Naive thymus-derived CD8-positive, alpha-beta T cell (primary cell): Measurements from ENCODE around the gene LHPP. TPM values are rescaled to one million over a fixed set of nuclear protein-coding genes. Genes with fewer than 3 reads are reported as not detected.

Source experiments
- ATAC-seq, 2 donors: fragments of 150-1000 bp; cut with Tn5 transposase in 1 of 2; sonication (Bioruptor Pico), chemical (Tn5 transposase) in 1 of 2; 1 replicate in 1 of 2; 2 replicates in 1 of 2; pipeline ENCODE4 v1.10.0; 2021; ENCODE audit warnings: mild to moderate bottlenecking in 2 of 2, moderate library complexity in 2 of 2
- POLR2A ChIA-PET: fragments of 350-600 bp; sonication (Branson Sonifier 250); formaldehyde crosslinking; loops from one replicate; lab custom pipeline; 2021; ENCODE audit warnings: antibody characterized with exemption; lab: Charles Lee
- DNase-seq, 10 donors: peaks; one replicate each; pipeline versions ENCODE4 v3.0.0 to v3.0.0-alpha.2; 2020 to 2022
- H3K27ac Mint-ChIP-seq, 10 donors: one replicate each; pipeline ENCODE4 v1.8.0; 2020 to 2022; ENCODE audit warnings: mild to moderate bottlenecking in 10 of 10, mixed read lengths in 10 of 10, moderate library complexity in 4 of 10, inconsistent platforms in 1 of 10
- H3K27me3 Mint-ChIP-seq, 5 donors: one replicate each; pipeline ENCODE4 v1.8.0; 2021 to 2022; ENCODE audit warnings: mixed read lengths in 5 of 5
- H3K36me3 Mint-ChIP-seq, 3 donors: one replicate each; pipeline ENCODE4 v1.8.0; 2020 to 2022; ENCODE audit warnings: mixed read lengths in 3 of 3, mild to moderate bottlenecking in 2 of 3, inconsistent platforms in 1 of 3
- H3K4me1 Mint-ChIP-seq, 4 donors: one replicate each; pipeline ENCODE4 v1.8.0; 2021 to 2022; ENCODE audit warnings: mixed read lengths in 4 of 4
- H3K4me3 Mint-ChIP-seq, 10 donors: one replicate each; pipeline ENCODE4 v1.8.0; 2020 to 2022; ENCODE audit warnings: mild to moderate bottlenecking in 10 of 10, mixed read lengths in 10 of 10, moderate library complexity in 6 of 10, inconsistent platforms in 1 of 10
- H3K9me3 Mint-ChIP-seq, 9 donors: one replicate each; pipeline ENCODE4 v1.8.0; 2020 to 2022; ENCODE audit warnings: mixed read lengths in 9 of 9, mild to moderate bottlenecking in 3 of 9, inconsistent platforms in 1 of 9, moderate library complexity in 1 of 9
- polyA plus RNA-seq, 3 donors: library from polyadenylated mRNA; unstranded; fragments of 300-500 nt; fragmentation: Illumina TruSeq; gene quantifications; one replicate each; pipeline ENCODE4 v1.2.3, GENCODE V29; 2021
- total RNA-seq, 8 experiments: library from RNA in 2 of 8; stranded (reverse) in 2 of 8; gene quantifications; one replicate each; pipeline ENCODE4 v1.2.3 and lab custom pipeline; 2021 to 2026

The LHPP gene
- total and polyA plus RNA-seq, 5 experiments from 2014 or later, result 18.1 to 27.4 (median 23.3) TPM

DNA sequence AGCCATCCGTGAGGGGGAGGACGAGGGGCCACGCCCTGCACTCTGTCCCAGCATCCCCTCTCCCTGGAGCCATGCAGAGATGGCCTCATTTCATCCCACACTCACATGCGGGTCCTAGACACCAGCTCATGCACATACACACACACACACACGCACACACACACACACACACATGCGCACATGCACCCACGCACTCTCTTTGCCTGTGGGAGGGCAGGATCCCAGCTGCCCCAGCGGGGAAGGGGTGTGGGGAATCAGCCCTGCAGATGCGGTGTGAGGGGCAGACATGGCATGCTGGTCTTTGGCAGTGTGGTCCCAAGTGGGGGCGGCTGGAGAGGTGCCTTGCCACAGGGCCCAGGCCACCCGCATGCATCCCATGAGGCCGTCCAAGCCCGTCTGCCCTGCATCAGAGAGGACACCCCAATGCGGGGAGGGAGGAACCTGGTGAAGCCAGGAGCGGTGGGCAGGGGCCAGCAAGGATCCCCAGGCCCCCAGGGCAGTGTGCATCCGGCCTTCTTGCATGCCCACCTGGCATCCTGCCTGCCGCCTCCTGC is 68.1 kb downstream of the LHPP start:
- no peaks in the 10 kb centered on the region for H3K9me3 Mint-ChIP-seq
- no peaks in the 10 kb centered on the region for H3K36me3 Mint-ChIP-seq
- no peaks in the 10 kb centered on the region for H3K27me3 Mint-ChIP-seq
- H3K4me3 Mint-ChIP-seq, result no peak overlapping the region
- peak overlapping the region in 2 of 10 donors; percentile 12 to 19 for H3K27ac Mint-ChIP-seq
- peaks cover 4 to 26% (median 13%) of the 10 kb centered on the region in 4 donors for H3K4me1 Mint-ChIP-seq
- ATAC-seq (peak in 1 of 2 donors; percentile 3), DNase-seq (no peak)
- POLR2A ChIA-PET, result interaction anchor here (0.7 to 1.5 kb wide), 4 partner anchors 188 to 262 kb away, joined by 3 to 6 read pairs (median 4); partner anchors contain the start of gene EEF1AKMT2

DNA sequence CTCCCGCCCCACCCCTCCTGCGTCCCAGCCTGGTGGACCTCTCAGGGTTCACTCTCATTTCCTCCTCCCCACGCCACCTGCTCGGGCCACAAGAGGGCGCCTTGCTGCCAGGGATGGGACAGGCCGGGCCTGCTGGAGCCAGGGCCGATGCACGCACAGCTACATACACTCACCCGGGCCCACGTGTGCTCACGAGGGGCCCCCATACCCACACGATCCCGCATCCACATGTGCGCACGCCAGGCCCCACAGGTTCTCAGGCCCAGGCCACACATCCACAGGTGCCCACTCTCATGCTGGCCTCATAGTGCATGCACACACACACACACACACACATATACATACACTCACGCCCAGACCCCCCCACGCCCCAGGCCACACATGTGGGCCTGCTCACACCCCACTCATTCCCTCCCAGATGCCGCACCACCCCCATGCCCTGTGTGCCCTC is 68.6 kb downstream of the LHPP start:
- Mint-ChIP-seq H3K27ac (peak overlapping the region in 4 of 10 donors; percentile 12 to 70 (median 59)), H3K4me1 (peaks cover 4 to 31% (median 15%) of the 10 kb centered on the region in 4 donors), H3K27me3 (no peaks in the 10 kb centered on the region), H3K4me3 (peak overlapping the region in 3 of 10 donors; percentile 4 to 48 (median 6)), H3K9me3 (no peaks in the 10 kb centered on the region), H3K36me3 (no peaks in the 10 kb centered on the region)
- POLR2A ChIA-PET, result interaction anchor here (0.7 to 1.5 kb wide), 4 partner anchors 188 to 261 kb away, joined by 3 to 6 read pairs (median 4); partner anchors contain the start of gene EEF1AKMT2
- ATAC-seq, result peak; percentile 97 to 98
- peak; percentile 70 to 92 (median 82) for DNase-seq

DNA sequence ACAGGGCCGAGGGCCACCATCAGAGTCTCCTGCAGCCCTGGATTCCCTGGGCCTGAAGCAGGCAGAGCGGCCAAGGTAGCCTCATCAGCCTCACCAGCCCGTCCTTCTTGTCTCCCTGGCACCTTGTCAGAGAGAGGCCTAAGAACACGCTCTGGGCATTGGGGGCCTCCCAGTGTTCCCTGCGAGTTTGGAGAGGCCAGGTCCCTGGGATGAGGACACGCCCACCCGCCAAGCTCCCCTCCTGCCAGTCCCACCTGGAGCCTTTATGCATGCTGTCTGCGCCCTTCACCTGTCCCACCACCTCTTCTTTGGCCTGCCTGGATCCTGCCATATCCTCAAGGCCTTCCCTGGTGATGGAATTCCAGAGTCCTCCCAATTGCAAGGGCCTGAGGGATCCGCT is 69.2 kb downstream of the LHPP start:
- Mint-ChIP-seq H3K4me1 (peaks cover 4 to 37% (median 15%) of the 10 kb centered on the region in 4 donors), H3K4me3 (no peak overlapping the region), H3K9me3 (no peaks in the 10 kb centered on the region), H3K27ac (no peak overlapping the region), H3K36me3 (no peaks in the 10 kb centered on the region), H3K27me3 (no peaks in the 10 kb centered on the region)
- POLR2A ChIA-PET, result interaction anchor here (0.7 to 1.5 kb wide), 4 partner anchors 187 to 261 kb away, joined by 3 to 6 read pairs (median 4); partner anchors contain the start of gene EEF1AKMT2
- ATAC-seq (no peak), DNase-seq (no peak)

DNA sequence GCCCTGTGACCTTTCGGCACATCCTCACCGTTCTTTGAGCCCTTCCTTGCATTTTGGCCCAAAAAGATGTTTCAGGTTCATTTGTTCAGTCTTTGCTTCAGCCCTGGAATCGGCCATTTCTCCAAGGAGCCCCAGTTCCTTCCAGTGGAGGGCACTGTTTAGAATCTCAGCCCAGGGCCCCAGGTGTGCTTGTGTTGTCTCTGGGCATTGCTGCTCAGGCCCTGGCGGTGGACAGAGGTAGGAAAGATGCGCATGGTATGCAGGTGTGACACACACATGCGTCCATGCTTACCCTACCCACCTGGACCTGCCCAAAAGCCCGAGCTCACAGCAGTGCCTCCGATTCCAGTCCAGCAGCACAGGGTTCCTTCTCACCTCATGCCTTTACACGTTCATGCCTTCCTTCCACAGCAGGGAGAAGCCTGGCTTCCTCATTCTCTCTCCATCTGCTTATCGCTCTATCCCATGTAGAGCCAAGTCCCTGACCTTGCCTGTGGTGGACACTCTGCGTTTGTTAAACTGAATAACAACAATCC is 70.6 kb downstream of the LHPP start:
- H3K27me3 Mint-ChIP-seq, result no peaks in the 10 kb centered on the region
- no peak overlapping the region for H3K4me3 Mint-ChIP-seq
- DNase-seq, result no peak
- H3K36me3 Mint-ChIP-seq, result peaks cover 0 to 2% (median 0%) of the 10 kb centered on the region in 3 donors
- H3K9me3 Mint-ChIP-seq, result no peaks in the 10 kb centered on the region
- H3K4me1 Mint-ChIP-seq, result peaks cover 4 to 39% (median 15%) of the 10 kb centered on the region in 4 donors
- no peak overlapping the region for H3K27ac Mint-ChIP-seq
- POLR2A ChIA-PET, result interaction anchor here (1.0 kb wide), 1 partner anchor 115 kb away, joined by 3 read pairs; no protein-coding TSS in a partner anchor
- ATAC-seq, result no peak

DNA sequence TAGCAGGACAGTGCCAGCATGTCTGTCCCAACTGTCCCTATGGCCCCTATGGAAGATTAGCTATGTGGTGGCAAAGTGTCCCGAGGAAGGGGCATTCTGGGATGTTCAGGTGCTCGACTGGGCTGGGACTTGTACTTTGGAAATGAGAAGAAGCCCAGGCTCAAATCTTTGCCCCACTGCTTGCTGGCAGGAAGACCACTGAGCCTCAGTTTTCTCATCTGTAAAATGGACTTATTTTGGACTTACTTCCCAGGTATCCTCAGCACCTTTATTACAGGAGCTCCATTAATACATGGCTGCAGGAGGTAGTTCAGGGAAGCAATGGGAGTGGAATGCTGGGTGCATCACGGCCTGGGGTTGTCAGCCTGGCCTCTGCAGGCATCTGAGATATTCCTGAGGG is 71.2 kb downstream of the LHPP start:
- Mint-ChIP-seq H3K36me3 (peaks cover 0 to 3% (median 0%) of the 10 kb centered on the region in 3 donors), H3K27ac (no peak overlapping the region), H3K4me3 (no peak overlapping the region), H3K9me3 (no peaks in the 10 kb centered on the region), H3K27me3 (no peaks in the 10 kb centered on the region), H3K4me1 (peaks cover 4 to 39% (median 15%) of the 10 kb centered on the region in 4 donors)
- ATAC-seq (no peak), DNase-seq (no peak)
- POLR2A ChIA-PET, result interaction anchor here (1.0 kb wide), 1 partner anchor 115 kb away, joined by 3 read pairs; no protein-coding TSS in a partner anchor

DNA sequence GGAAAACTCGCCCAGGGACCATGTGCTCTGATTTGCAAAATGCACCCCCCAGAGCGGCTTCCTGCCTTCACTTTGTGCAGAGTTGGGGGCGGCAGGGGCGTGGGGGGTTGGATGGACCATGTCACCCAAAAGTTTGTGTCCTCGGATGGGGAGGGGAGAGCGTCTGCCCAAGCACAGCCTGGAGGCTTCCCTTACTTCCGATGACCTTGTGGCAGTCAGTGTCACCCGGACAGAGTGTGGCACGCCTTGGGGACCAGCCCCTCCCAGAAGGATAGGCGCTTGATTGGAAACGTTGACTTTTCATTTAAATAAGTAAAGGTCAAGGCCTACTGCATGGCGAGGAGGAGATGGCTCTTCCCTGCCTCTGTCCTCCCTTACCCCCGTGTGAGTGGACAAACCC is 71.6 kb downstream of the LHPP start:
- ATAC-seq (no peak), DNase-seq (no peak)
- H3K9me3 Mint-ChIP-seq, result no peaks in the 10 kb centered on the region
- peaks cover 4 to 39% (median 15%) of the 10 kb centered on the region in 4 donors for H3K4me1 Mint-ChIP-seq
- POLR2A ChIA-PET, result interaction anchor here (1.0 kb wide), 1 partner anchor 114 kb away, joined by 3 read pairs; no protein-coding TSS in a partner anchor
- peaks cover 0 to 3% (median 0%) of the 10 kb centered on the region in 3 donors for H3K36me3 Mint-ChIP-seq
- H3K27me3 Mint-ChIP-seq, result no peaks in the 10 kb centered on the region
- H3K4me3 Mint-ChIP-seq, result no peak overlapping the region
- H3K27ac Mint-ChIP-seq, result peak overlapping the region in 1 of 10 donors; percentile 41

DNA sequence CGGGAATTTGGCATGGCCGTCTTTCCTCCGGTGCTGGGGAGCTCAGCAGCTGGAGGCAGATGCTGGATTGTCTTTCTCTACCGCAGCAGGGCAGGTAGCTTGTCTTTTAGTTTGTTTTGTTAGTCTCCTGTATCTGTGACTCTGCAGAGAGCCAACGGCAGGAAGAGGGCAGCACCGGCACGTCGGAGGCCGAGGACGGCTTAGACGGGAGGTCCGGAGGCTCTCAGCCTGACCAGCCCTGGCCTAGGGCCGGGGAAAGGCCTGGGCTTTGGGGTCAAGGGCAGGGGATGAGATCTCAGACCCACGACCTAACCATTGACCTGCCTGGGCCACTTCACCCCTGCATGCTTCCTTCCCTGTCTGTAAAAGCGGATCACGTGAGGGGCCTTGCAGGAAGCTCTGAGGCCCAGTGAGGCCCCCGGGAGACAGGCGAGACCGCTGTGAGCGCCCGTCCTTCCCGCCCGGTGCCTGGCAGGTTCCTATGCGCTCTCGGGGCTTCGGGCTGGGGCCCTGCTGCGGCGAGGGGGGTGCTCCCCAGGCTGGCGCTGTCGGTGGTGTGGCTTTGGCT is 72.7 kb downstream of the LHPP start:
- H3K4me3 Mint-ChIP-seq, result peak overlapping the region in 5 of 10 donors; percentile 18 to 39 (median 36)
- ATAC-seq, result peak in 1 of 2 donors; percentile 35
- H3K27me3 Mint-ChIP-seq, result no peaks in the 10 kb centered on the region
- peak overlapping the region in 2 of 10 donors; percentile 18 to 89 for H3K27ac Mint-ChIP-seq
- POLR2A ChIA-PET, result no interaction called here
- peak in 3 of 10 donors; percentile 8 to 24 (median 19) for DNase-seq
- peaks cover 0 to 3% (median 0%) of the 10 kb centered on the region in 3 donors for H3K36me3 Mint-ChIP-seq
- no peaks in the 10 kb centered on the region for H3K9me3 Mint-ChIP-seq
- H3K4me1 Mint-ChIP-seq, result peaks cover 4 to 45% (median 15%) of the 10 kb centered on the region in 4 donors

DNA sequence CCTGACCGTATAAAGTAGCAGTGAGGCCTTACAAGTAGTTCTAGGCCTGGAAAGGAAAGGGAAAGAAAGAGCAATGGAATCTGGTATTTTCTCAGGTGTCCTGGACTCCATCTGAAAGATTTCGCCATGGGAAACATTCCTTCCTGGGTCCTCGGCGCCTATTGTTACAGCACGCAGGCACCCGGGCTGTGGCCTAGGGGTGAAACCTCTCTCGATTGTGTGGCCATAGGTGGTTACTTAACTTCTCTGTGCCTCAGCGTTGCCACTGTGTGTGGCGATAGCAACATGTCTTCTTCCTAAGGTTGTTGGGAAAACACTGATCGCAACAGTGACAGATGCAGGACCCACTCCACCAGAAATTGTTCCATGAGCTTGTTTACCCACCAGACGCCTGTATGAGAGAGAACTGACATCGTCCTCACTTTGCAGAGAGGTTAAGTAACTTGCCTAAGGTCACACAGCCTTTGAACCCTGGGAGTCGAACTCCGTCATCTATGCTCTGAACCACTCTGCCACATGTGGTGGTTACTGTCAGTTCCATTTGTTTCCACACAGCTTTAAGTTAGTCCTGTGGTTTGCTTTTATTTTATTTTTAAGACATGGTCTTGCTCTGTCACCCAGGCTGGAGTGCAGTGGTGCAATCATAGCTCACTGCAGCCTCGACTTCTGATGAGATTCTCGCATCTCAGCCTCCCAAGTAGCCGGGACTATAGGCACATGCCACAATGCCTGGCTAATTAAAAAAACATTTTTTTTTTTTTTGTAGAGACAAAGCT is 73.4 kb downstream of the LHPP start:
- Mint-ChIP-seq H3K27me3 (no peaks in the 10 kb centered on the region), H3K36me3 (peaks cover 0 to 3% (median 0%) of the 10 kb centered on the region in 3 donors), H3K4me1 (peaks cover 4 to 49% (median 17%) of the 10 kb centered on the region in 4 donors), H3K4me3 (peak overlapping the region in 5 of 10 donors; percentile 11 to 39 (median 36)), H3K9me3 (no peaks in the 10 kb centered on the region), H3K27ac (peak overlapping the region in 4 of 10 donors; percentile 10 to 89 (median 44))
- no peak for ATAC-seq
- POLR2A ChIA-PET, result no interaction called here
- no peak for DNase-seq

DNA sequence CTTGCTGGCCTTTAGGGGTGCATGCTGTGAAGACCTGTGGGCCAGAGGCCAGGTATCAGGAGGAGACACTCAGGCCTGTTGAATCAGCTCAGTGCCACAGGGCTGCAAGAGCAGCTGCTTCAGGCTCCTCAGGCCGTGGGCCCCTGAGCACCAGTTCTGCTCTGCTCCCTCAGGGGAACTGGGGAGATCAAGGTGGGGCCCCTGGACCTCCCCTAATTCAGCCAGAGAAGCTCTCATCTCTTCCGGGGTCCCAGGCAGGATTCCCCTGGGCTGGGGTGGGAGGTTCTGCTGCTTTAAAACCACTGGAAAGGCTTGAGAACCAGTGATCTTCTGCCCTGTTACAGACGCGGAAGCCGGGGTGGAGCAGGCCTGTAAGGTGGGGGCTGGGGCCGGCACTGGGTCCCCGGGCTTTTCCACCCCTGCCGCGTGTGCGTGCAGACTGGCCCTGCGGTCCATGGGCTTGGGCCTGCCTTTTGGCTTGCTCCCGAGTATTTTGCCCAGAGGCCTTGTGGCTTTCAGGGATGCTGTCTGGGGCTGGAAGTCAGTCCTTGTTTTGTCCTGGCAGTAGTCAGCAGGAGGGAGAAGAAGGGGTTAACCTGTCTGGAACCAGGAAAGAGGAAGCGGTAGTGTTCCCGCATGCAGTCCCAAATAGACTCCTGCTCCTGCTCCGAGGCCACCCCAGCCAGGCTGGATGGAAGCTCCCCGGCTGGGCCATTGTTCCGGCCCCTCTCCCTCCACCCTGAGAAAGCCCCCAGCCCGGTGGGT is 74.3 kb downstream of the LHPP start:
- H3K27me3 Mint-ChIP-seq, result no peaks in the 10 kb centered on the region
- POLR2A ChIA-PET, result no interaction called here
- ATAC-seq (no peak), DNase-seq (no peak)
- H3K4me3 Mint-ChIP-seq, result no peak overlapping the region
- H3K36me3 Mint-ChIP-seq, result peaks cover 0 to 3% (median 0%) of the 10 kb centered on the region in 3 donors
- H3K27ac Mint-ChIP-seq, result peak overlapping the region in 1 of 10 donors; percentile 37
- H3K9me3 Mint-ChIP-seq, result no peaks in the 10 kb centered on the region
- peaks cover 0 to 49% (median 13%) of the 10 kb centered on the region in 4 donors for H3K4me1 Mint-ChIP-seq

DNA sequence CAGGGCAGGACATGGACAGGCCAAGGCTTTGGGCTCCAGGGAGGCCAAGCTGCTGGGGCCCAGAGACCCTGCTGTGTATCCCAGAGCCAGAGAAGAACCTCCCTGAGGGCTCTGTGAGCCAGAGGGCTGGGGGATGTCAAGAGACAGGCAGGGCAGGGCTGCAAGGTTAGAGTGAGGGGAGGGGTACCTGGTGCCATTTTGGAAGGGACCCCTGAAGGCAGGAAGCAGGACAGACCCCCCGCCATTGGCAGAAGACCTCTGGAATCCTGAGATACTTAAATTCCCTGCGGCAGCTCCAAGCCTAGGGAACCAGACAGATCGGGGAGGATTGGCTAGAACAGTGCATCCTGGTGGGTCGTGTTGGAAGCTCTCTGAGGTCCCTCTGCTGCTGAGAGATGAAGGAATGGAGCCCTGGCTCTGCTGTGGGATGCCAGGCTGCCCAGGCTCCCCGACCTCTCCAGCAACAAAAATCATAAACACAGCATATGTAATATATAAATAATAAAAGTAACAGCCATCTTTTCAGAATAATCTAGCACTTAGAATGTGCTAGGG is 75.0 kb downstream of the LHPP start:
- POLR2A ChIA-PET, result no interaction called here
- H3K27me3 Mint-ChIP-seq, result no peaks in the 10 kb centered on the region
- H3K4me1 Mint-ChIP-seq, result peaks cover 0 to 44% (median 13%) of the 10 kb centered on the region in 4 donors
- H3K36me3 Mint-ChIP-seq, result peaks cover 0 to 3% (median 0%) of the 10 kb centered on the region in 3 donors
- no peaks in the 10 kb centered on the region for H3K9me3 Mint-ChIP-seq
- DNase-seq (no peak), ATAC-seq (no peak)
- H3K27ac Mint-ChIP-seq, result peak overlapping the region in 1 of 10 donors; percentile 29
- no peak overlapping the region for H3K4me3 Mint-ChIP-seq

DNA sequence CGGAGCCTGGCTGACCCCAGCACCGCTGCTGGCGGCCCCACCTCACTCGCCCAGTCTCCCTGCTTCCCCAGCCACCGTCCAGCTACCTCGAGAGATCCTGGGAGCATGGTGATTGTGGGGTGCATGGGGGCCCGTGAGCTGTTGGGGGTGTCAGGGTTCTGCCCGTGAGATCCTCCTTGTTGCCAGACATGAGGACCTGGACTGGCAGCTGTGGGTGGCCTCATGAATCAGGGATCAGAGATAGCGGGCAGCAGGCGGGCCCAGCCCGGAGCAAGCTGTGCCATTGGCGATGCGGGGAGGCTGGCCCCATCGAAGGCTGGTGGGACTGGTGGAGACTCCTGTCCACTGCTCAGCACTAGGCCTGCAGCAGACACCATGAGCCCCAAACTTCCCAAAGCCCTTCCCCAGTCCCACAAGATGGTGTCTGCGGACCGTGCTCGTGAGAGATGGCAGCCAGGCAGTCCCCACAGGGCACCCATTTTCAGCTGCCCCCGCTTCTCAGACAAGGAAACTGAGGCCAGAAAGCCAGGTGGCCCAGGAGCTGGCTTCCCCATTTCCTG is 75.6 kb downstream of the LHPP start:
- POLR2A ChIA-PET, result interaction anchor here (0.7 to 0.8 kb wide), 2 partner anchors 207 to 458 kb away, joined by 3 read pairs; partner anchors contain the start of gene FAM53B
- no peaks in the 10 kb centered on the region for H3K9me3 Mint-ChIP-seq
- H3K4me3 Mint-ChIP-seq, result no peak overlapping the region
- DNase-seq (no peak), ATAC-seq (no peak)
- H3K36me3 Mint-ChIP-seq, result peaks cover 0 to 3% (median 0%) of the 10 kb centered on the region in 3 donors
- H3K4me1 Mint-ChIP-seq, result peaks cover 0 to 42% (median 13%) of the 10 kb centered on the region in 4 donors
- peak overlapping the region in 1 of 10 donors; percentile 22 for H3K27ac Mint-ChIP-seq
- H3K27me3 Mint-ChIP-seq, result no peaks in the 10 kb centered on the region
